ENCODE data around the gene GJB2.

The GJB2 gene

DNA sequence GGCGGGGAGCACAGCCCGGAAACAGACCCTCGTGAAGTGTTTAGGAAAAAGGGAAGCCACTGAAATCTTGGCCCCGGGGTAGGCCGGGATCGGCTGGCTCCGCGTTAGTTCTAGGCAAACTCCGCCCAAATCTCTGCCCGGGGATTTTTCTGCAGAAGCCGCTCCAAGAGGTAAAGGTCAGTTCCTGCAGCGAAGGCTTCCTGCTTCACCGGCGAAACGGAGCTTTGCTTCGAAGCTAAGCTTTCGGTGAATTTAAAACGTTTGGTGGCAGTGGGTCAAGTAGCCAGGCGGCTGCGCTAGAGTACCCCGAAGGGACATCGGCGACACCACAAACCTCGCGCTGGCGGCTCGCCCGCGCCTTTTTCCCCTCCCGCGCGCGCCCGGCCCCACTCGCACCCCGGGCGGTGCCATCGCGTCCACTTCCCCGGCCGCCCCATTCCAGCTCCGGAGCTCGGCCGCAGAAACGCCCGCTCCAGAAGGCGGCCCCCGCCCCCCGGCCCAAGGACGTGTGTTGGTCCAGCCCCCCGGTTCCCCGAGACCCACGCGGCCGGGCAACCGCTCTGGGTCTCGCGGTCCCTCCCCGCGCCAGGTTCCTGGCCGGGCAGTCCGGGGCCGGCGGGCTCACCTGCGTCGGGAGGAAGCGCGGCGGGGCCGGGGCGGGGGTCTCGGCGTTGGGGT, 441 bp downstream of the GJB2 start:
- DNase-seq = peak; percentile 29 to 40

DNA sequence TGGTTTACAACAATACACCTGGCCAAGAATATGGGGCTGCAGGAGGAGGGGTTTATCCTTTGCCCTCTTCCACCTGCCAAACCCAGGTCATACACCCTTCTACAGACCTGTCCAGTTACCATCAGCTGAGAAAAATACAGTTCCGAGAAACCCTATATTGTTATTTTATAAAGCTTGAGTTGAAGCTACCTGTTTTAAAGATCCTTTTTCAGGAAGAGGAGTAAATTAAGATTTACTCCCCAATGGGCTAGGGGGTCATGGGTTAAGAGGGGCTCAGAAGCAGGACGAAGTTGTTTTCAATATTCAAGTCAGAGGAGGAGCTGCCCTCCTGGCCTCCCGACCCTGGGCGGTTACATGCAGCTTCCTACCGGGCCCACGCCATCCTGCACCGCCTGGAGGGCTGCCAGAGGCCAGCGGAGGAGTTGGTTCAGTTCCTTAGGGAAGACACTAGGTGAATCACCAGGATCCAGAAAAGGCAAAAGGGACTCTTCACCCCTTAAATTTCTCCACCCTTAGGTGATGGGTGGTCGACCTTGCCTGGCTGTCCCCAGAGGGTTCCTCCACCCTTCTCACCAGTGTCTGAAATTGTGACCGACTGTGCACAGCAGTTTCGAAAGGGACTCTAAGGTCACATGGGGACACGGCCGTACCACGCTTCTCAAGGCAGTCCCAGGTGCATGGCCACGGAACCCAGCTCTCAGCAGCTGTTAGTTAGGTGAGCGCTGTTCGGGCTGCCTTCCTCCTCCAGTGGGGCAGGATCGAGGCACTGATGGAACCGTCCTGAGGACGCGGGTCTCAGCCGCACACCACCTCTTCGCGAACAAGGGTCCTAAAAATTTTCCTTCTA, 1.2 kb downstream of the GJB2 start:
- DNase-seq = no peak

DNA sequence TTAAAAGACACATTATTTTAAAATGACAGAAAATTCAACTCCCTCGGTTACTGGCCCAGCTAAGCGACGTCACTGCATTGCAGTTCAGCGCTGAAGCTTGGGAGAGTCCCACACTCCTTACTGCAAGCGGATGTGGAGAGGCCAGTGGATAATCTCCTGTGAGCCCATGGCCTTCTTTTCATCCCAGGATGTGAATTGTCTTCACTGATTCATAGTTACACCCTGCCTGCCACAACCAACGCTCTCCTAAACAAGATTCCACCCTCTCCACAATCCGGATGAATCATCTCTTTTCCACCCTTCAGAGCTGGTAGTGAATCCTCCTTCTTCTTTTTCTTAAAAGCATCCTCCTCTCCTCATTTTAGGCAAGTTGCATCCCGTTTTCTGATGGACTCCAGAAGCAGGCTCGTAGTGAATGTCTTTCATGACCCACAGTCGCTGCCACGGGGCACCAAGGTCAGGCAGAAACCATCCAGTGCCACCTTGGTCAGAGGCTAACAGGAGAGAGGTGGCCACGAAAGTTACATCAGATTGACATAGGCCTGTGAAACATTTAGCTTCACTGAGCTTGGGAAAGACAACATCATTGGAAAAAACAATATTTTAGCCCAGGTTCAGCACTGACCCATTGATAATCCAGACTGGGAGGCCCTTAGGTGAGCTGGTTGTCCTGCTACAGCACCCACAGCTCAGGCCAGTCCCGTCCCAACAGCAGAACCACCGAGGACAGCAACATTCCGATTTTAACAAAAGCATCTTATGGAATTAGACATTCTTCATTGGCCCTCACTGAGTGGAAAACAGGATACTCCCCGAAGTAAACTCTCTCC, 2.0 kb downstream of the GJB2 start:
- no peak for DNase-seq

GRCh38 chr13:20190076-20190475, 2.7 kb downstream of the GJB2 start:
- no peak for DNase-seq

DNA sequence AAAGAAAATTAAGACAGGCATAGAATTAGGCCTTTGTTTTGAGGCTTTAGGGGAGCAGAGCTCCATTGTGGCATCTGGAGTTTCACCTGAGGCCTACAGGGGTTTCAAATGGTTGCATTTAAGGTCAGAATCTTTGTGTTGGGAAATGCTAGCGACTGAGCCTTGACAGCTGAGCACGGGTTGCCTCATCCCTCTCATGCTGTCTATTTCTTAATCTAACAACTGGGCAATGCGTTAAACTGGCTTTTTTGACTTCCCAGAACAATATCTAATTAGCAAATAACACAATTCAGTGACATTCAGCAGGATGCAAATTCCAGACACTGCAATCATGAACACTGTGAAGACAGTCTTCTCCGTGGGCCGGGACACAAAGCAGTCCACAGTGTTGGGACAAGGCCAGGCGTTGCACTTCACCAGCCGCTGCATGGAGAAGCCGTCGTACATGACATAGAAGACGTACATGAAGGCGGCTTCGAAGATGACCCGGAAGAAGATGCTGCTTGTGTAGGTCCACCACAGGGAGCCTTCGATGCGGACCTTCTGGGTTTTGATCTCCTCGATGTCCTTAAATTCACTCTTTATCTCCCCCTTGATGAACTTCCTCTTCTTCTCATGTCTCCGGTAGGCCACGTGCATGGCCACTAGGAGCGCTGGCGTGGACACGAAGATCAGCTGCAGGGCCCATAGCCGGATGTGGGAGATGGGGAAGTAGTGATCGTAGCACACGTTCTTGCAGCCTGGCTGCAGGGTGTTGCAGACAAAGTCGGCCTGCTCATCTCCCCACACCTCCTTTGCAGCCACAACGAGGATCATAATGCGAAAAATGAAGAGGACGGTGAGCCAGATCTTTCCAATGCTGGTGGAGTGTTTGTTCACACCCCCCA, 3.8 kb downstream of the GJB2 start:
- no peak for DNase-seq

- no peak for DNase-seq
Observed at GRCh38 chr13:20186771-20187170, 6.0 kb downstream of the GJB2 start.

DNA sequence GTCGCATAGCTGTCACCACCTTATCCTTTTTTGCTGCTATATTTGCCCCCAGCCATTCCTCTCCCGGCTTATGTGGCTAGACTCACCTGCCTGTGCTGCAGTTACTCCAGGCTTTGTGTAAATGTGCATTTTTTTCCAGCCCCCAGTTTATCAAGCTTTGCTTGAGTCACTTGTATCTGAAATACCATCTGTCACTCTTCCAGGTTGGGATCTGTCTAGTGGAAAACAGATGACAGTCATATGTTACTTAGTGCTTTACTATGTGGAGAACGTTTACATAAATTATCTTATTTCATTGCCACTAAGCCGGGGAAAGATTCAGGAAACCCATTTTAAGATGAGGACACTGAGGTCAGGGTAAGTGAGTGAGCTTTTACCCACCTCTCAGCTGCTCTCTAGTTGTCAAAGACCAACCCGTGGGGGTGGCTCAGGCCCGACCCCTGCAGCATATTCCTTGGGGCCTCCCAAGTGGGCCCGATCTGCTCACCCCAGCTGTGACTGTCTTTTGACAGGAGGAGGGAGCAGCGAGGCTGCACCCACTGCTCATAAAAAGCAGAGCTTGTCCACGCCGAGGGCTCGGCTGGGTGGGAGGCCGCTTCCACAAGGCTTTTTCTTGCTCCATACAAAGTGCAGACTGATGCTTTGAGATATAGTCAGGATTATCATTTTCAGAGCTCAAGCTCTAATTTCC, 7.2 kb downstream of the GJB2 start:
- DNase-seq = no peak

DNA sequence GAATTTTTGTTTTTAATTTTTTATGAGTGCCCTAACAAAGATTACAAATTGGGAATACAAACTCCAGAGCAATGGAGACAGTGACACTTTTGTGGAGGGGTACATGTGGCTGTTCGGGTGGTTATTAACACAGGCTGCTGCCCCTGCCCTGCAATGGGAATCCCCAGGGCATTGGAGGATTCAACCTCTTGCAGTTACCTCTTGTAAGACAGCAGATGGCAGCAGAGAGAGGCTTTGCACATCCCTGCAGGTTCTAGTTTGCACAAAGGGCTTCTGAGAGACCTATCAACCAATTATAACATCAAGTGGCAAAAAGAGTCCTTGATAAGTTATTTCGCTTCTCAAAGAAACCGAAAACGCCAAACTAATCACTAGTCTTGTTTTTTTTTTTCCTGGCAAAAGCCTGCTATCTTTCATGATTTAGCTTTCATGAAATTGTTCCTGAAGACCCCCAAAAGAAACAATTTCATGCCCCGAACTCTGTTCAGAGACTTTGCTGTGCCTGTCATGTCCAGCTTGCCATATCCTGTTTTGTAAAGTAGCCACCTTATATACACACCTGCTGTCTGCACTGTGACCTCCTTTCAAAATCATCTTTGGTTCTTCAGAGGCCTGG, 10.4 kb downstream of the GJB2 start:
- peak; percentile 45 to 53 for DNase-seq

- DNase-seq = no peak
Observed at GRCh38 chr13:20181188-20181587, 11.6 kb downstream of the GJB2 start.

DNA sequence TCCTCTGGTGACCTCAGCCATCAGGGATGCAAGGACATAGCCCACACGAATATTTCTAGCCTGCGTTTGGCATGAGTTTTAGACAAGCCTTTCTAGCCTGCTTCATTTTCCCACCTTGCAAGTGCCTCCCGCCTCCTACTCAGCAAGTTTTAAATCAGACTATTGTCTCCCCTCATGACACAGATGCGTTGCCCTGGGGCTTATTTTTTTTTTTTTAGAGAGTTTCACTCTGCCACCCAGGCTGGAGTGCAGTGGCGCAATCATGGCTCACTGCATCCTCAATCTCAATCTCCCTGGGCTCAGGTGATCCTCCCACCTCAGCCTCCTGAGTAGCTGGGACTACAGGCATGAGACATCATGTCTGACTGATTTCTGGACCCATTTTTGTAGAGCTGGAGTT, 14.6 kb downstream of the GJB2 start:
- DNase-seq = no peak

GRCh38 chr13:20177049-20177831, 15.5 kb downstream of the GJB2 start:
- no peak for DNase-seq

DNA sequence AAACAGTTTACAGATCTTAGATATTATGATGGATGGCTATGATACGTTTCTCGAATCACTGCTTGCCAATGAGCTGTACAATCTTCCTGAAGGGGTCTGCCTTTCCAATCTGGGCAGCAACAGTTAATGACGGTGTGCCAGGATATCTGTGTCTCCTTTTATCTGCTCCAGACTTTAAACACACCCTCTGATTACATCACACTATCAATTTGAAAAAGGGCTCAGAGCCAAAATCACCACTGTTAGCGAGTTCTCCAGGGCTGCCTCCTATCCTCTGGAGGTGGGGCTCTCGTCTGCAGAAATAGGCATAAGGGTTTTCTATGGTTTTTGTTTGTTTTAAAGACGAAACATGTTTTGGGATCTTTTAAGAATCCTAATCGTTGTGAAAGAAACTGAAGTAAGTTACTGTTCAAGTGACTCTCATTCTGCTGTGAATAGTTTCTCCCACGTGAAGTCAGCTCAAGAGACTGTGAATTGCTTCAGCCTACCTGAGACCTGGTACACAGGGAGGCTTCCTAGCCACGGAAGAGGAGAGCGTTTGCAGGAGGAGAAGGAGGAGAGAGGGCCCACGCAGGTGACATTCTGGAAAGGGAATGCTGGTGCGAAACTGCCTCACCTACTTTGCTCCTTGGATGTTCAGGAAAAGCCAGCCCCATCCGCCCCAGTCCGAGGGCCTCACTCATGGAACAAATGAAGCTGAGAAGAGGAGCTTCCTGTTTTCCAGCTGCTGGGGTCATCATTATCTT, 16.7 kb downstream of the GJB2 start:
- no peak for DNase-seq

DNA sequence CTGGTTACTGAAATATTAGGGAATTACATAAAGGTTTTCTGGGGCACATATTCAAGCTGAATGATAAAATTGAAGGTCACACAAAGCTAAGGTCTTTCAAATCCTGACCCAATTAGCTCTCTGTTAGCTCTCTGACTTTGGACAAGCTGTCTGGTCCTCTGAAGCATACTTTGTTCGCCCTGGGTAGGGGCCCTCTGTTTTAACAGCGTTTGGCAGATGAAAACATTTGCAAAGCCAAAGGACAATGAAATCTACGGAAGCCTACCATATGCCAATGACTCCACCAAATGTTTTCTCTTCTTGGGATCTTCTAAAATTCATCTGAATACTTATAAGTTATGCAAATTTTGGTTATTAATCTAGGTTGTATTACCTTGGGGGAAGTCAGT, 17.3 kb downstream of the GJB2 start:
- no peak for DNase-seq

- DNase-seq = peak; percentile 80 to 82
Observed at GRCh38 chr13:20174656-20175405, 17.9 kb downstream of the GJB2 start.

GRCh38 chr13:20173116-20173746, 19.5 kb downstream of the GJB2 start:
- peak; percentile 37 to 41 for DNase-seq

DNA sequence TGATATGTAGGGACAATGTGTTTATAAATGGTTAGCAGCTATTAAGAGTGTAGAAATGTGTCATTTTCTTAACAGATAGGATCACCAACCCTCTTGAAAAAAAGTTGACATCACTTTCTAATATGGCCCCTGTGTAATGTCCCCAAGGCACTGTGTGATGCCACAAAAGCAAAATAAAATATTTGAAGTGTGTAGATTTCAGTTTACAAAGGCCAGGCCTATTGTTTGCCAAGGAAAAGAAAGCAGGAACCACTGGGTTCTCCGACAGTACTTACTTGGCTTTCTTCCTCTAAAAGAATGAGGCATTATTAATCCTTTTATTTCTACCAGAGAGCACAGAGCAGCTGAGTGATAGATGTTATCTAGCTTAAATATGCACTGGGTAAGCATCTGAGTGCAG, 21.4 kb downstream of the GJB2 start:
- DNase-seq = no peak

DNA sequence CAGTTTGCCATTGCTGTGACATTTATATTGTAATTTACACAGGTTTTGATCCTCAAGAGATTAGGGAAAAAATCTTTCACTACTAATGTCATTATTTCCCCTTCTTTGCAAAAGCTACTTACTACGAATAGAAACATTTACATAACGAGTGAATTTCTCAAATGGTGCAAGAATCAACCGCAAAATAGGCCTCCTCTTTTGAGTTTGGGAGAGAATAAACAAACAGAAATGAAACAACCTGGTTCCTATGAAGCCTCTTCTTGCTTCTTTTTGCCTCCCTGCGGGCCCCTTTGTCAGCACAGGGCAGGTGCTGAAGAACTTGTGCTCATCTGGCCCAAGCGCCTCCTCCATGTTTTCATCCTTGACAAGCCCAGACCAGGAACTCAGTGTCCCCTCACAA, 21.8 kb downstream of the GJB2 start:
- no peak for DNase-seq

- DNase-seq = no peak
Observed at GRCh38 chr13:20168396-20168795, 24.3 kb downstream of the GJB2 start.
